IPS-NIHi7 (cell line): ENCODE results near the gene BCAS3.
"Not testable (repeated sequence)": the region's sequence is repeated elsewhere in the genome, so short reads cannot be mapped to it uniquely, and the experiment has no call there.

ENCODE experiments used
- DNase-seq: peaks from one replicate; pipeline ENCODE4 v3.0.0; 2012; ENCODE audit warnings: mixed read lengths; ENCODE audit errors: extremely low spot score

BCAS3 gene

GRCh38 chr17:60677308-60678117 is at the start of gene BCAS3:
BCAS3 (plus strand) TSS chr17:60677851.
- peak; percentile 100 for DNase-seq

DNA sequence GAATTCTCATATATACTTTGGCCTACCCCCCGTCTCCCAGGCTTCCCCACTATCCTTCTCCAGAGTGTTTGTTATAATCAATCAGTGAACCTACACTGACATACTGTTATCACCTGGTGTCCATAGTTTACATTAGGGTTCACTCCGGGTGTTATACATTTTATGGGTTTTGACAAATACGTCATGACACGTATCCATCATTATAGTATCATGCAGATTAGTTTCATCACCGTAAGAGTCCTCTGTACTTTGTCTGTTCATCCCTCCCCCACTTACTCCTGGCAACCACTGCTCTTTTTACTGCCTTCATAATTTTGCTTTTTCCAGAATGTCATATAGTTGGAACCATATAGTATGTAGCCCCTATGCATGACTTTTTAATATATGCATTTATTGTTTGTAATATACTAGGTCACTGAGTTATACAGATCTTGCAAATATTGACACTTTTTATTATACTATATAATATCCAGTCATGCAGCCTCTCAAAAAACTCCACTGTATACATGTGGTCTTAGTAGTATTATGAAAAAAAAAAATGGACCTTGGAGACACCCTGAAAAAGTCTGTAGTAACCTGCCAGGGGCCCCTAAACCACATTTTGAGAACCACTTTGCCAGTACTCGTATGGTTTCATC is 49.3 kb upstream of the BCAS3 start:
- DNase-seq: no peak

DNA sequence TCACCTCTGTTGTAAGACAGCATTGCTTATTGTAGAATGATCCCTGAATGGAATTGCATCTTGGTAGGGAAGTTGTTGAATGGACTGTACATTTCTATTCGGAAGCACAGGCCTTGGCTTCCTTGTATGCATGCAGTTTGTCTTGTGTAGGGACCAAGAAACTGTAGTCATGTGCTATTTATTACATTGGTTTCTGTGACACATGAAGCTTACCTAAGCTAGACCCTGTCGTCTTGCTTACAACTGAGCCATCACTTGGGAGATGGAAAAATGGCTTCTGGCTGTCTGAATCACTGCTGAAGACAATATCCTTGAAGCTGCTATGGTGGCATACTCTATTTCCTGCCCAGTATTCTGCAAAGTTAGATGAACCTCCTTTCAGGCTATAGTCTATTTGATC is 48.5 kb upstream of the BCAS3 start:
- no peak for DNase-seq

DNA sequence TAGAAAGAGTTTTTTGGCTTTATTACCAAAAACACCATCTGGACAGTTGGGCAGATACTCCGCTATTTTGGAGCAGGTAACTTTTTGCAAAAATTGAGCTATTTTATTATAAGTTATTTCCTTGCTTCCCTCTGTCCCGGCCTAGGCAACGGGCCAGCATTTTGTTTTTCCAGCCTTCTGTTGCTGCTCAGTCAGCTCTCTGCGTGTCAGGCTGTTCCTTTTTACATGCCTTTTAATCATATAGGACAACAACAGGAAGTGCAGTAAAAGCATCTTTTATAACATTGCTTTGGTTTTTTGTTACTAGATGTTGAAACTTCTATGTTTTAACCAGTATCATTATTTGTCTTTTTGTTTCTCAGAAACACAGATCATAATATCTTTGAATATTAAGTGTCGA is 47.3 kb upstream of the BCAS3 start:
- DNase-seq: no peak

DNA sequence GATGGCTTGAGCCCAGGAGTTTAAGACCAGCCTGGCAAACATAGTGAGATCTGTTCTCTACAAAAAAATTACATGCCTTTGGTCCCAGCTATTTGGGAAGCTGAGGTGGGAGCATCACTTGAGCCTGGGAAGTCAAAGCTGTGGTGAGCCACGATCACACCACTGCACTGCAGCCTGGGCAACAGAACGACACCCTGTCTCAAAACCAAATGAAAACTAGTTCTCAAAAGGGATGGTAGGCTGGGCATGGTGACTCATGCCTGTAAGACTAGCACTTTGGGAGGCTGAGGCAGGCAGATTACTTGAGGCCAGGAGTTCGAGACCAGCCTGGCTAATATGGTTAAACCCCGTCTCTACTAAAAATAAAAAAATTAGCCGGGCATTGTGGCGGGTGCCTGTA is 46.5 kb upstream of the BCAS3 start:
- DNase-seq: no peak

- no peak for DNase-seq
Measured at GRCh38 chr17:60637683-60638082, 40.0 kb upstream of the BCAS3 start.

DNA sequence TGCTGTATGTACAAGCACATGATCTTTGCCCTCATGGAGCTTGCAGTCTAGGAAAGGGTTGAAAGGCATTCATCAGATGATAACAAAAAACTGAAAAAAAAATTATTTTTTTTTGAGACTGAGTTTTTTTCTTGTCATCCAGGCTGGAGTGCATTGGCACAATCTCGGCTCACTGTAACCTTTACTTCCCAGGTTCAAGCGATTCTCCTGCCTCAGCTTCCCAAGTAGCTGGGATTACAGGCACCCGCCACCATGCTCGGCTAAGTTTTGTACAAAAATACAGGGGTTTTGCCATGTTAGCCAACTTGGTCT is 38.7 kb upstream of the BCAS3 start:
- DNase-seq: no peak

GRCh38 chr17:60640503-60640902 is 37.1 kb upstream of the BCAS3 start:
- no peak for DNase-seq

DNA sequence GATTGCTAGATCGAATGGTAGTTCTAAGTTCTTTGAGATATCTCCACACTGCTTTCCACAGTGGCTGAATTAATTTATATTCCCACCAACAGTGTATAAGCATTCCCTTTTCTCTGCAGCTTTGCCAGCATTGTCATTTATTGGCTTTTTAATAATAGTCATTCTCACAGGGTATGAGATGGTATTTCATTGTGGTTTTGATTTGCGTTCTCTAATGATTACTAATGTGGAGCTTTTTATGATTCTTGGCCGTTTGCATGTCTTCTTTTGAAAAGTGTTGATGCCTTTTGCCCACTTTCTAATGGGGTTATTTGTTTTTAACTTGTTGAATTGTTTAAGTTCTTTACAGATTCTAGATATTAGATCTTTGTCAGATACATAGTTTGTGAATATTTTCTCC is 36.5 kb upstream of the BCAS3 start:
- no peak for DNase-seq

- peak; percentile 78 for DNase-seq
Measured at GRCh38 chr17:60641810-60642220, 35.8 kb upstream of the BCAS3 start.

DNA sequence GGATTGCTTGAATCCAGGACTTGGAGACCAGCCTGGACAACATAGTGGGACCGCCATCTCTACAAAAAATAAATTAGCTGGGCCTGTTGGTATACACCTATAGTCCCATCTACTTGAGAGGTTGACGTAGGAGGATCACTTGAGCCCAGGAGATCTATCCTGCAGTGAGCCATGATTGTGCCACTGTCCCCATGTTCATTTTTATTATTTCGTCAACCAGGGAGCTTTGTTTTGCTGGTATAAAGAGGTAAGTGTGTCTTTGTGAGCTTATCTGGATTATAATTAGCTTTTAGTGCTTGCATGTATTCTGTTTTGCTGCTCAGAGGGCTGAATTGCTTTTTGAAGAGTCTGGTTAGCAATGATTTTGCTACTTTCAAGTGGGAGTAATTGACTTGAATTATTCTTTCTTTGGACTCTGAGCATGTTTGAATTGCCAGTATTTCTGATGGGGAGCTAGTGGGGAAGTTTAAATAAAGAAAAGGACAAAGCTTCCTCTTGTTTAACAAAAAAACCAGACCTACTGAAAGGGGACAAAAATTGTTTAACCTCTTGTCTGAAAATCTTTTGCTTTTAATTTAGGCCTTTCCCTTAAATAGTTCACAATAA is 31.6 kb upstream of the BCAS3 start:
- no peak for DNase-seq

DNA sequence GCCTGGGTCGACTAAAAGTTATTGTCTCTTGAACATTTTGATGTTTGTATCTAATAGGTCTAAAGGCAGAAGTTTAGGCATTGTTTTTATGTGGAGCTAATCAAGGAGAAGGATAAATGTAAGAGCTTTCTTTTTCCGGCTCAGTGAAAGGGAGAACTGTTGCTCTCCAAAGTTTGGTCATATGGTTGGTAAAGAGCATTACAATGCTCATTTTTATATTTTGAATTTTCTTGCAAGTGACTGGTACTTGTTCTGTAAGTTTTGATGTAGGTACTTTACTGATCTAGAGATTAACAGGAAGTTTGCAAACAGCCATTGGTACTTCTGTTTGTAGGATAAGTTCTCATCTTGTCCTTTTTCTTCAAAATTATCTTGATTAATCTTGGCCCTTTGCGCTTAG is 30.9 kb upstream of the BCAS3 start:
- DNase-seq: no peak

DNA sequence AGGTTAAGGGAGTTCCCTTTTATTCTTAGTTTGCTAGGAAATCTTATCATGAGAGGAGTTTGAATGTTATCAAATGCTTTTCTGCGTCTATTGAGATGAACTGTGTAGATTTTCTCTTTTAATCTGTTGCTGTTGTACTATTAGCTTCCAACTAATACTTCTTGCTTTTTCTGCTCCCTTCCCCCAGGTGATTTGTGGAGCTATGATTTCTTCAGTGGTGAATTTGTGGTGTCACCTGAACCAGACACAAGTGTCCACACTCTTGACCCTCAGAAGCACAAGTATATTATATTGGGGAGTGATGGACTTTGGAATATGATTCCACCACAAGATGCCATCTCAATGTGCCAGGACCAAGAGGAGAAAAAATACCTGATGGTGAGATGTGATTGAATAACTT is 29.9 kb upstream of the BCAS3 start:
- no peak for DNase-seq

DNA sequence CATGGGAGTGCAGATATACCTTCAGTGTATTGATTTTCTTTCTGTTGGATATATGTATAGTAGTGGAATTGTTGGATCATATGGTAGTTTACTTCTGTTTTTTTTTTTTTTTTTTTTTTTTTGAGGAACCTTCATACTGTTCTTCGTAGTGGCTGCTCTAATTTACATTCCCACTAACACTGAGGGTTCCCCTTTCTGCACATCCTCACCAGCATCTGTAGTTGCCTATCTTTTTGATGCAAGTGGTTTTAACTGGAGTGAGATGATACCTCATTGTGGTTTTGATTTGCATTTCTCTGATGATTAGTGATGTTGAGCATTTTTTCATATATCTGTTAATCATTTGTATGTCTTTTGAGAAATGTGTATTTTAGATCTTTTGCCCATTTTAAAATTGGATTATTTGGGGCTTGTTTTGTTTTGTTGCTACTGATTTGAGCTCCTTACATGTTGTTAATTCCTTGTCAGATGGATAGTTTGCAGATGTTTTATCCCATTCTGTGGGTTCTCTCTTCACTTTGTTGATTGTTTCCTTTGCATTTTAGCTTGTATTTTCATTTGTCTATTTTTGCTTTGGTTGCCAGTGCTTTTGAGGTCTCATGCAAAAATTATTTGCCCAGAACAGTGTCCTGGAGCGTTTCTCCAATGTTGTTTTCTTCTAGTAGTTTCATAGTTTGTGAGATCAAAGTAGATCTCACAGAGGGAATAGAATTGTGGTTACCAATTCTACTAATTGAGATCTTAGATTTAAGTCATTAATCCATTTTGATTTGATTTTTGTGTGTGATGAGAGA is 25.0 kb upstream of the BCAS3 start:
- no peak for DNase-seq

DNA sequence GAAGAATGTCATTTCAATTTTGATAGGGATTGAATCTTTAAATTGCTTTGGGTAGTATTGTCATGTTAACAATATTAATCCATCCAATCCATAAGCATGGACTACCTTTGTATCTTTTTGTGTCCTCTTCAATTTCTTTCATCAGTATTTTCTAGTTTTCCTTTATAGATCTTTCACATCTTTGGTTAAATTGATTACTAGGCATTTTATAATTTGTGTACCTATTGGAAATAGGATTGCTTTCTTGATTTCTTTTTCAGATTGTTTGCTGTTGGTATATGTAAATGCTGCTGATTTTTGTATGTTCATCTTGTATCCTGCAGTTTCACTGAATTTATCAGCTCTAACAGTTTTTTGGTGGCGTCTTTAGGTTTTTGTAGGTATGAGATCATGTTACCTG is 24.1 kb upstream of the BCAS3 start:
- no peak for DNase-seq

DNA sequence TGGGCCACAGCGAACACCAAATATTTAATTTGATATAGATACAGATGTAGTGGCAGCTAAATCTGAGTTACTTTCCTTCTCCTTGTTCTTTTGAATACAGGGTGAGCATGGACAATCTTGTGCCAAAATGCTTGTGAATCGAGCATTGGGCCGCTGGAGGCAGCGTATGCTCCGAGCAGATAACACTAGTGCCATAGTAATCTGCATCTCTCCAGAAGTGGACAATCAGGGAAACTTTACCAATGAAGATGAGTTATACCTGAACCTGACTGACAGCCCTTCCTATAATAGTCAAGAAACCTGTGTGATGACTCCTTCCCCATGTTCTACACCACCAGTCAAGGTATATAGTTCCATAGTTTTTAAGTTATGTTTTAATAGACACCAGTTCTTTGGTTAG is 21.2 kb upstream of the BCAS3 start:
- DNase-seq: no peak

- DNase-seq: no peak
Measured at GRCh38 chr17:60659156-60659555, 18.5 kb upstream of the BCAS3 start.

GRCh38 chr17:60661489-60661888 is 16.2 kb upstream of the BCAS3 start:
- no peak for DNase-seq

GRCh38 chr17:60664022-60664421 is 13.6 kb upstream of the BCAS3 start:
- DNase-seq: no peak

GRCh38 chr17:60665602-60666001 is 12.0 kb upstream of the BCAS3 start:
- no peak for DNase-seq

GRCh38 chr17:60668741-60669140 is 8.9 kb upstream of the BCAS3 start:
- not testable (repeated sequence) for DNase-seq

DNA sequence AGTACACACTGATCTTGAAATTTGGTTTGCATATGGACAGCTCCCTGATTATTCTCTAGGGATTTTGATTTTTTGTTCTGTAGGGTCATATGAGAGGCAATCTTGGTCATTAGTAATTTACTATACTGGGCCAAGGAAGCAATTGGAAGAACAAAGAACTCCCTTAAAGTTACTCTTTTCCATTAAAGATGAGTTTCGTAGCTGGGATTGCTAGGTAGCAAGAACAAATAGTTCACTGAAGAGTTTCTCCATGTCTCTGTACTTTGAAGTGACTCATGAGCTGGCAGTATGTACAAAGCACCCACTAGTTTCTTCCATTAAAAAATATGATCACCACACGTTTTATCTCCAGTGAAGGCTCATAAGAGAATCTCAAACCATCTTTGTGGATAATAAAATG is 6.2 kb upstream of the BCAS3 start:
- DNase-seq: no peak
